ENCODE results near the gene PEX16. TPM values are rescaled to one million over a fixed set of nuclear protein-coding genes. Genes with fewer than 3 reads are reported as not detected.

The PEX16 gene
- total RNA-seq, 1 experiment from 2014 or later: 31.4 TPM

GRCh38 chr11:45899086-45899447 is 18.6 kb downstream of the PEX16 start:
- DNase-seq (ENCODE audit: low spot score): no peak

GRCh38 chr11:45897556-45897955 is 20.1 kb downstream of the PEX16 start:
- DNase-seq (ENCODE audit: low spot score): no peak

- peak; percentile 35 for DNase-seq (ENCODE audit: low spot score)
These were observed 21.2 kb downstream of the PEX16 start for GRCh38 chr11:45896422-45896984.

- no peak for DNase-seq (ENCODE audit: low spot score)
These were observed 22.0 kb downstream of the PEX16 start for GRCh38 chr11:45895553-45896259.

- DNase-seq (ENCODE audit: low spot score): no peak
These were observed 23.0 kb downstream of the PEX16 start for GRCh38 chr11:45894555-45895247.

- DNase-seq (ENCODE audit: low spot score): no peak
These were observed 24.8 kb downstream of the PEX16 start for GRCh38 chr11:45892856-45893255.

GRCh38 chr11:45890886-45891550 is 26.7 kb downstream of the PEX16 start:
- no peak for DNase-seq (ENCODE audit: low spot score)

GRCh38 chr11:45889966-45890365 is 27.7 kb downstream of the PEX16 start:
- DNase-seq (ENCODE audit: low spot score): no peak

GRCh38 chr11:45889555-45889954 is 28.1 kb downstream of the PEX16 start:
- DNase-seq (ENCODE audit: low spot score): no peak

GRCh38 chr11:45887587-45887986 is 30.1 kb downstream of the PEX16 start:
- DNase-seq (ENCODE audit: low spot score): no peak

GRCh38 chr11:45886816-45887520 is 30.7 kb downstream of the PEX16 start:
- no peak for DNase-seq (ENCODE audit: low spot score)

- DNase-seq (ENCODE audit: low spot score): no peak
These were observed 31.6 kb downstream of the PEX16 start for GRCh38 chr11:45885921-45886721.

- DNase-seq (ENCODE audit: low spot score): no peak
These were observed 32.3 kb downstream of the PEX16 start, which contains the start of gene MAPK8IP1 for GRCh38 chr11:45885274-45885920. Gene MAPK8IP1, plus strand, starts transcription at chr11:45885651. Its CDS starts 170 bp downstream, at chr11:45885821.

GRCh38 chr11:45884596-45885185 is 33.0 kb downstream of the PEX16 start:
- no peak for DNase-seq (ENCODE audit: low spot score)

- no peak for DNase-seq (ENCODE audit: low spot score)
These were observed 35.8 kb downstream of the PEX16 start for GRCh38 chr11:45881708-45882368.

GRCh38 chr11:45880772-45881570 is 36.7 kb downstream of the PEX16 start:
- no peak for DNase-seq (ENCODE audit: low spot score)

- DNase-seq (ENCODE audit: low spot score): no peak
These were observed 37.6 kb downstream of the PEX16 start for GRCh38 chr11:45879803-45880686.

- DNase-seq (ENCODE audit: low spot score): no peak
These were observed 39.8 kb downstream of the PEX16 start for GRCh38 chr11:45877845-45878244.

All from H4 (cell line).